ENCODE measurements around the gene GNG3. TPM values are rescaled to one million over a fixed set of nuclear protein-coding genes. Genes with fewer than 3 reads are reported as not detected.

The GNG3 gene
- total and polyA plus RNA-seq, 2 of the 8 experiments (the other 6 are each of a cell fraction or from before 2014, with no cell fraction given), result 4.9 to 12.1 TPM

GRCh38 chr11:62669420-62670161 lies 37.9 kb upstream of the GNG3 start:
- Histone ChIP-seq H3K56ac (replicated peaks; ENCODE audit: insufficient read length, low read depth, low read length) (no peak overlapping the region), H3K79me2 (ENCODE audit: control insufficient read depth in 1 of 2, insufficient read depth in 2 of 2, low read length in 2 of 2) (peaks cover 7 to 30% of the 10 kb centered on the region in 2 experiments; a peak in 3 of 4 replicates), H4K91ac (replicated peaks; ENCODE audit: insufficient read length, low read length) (no peak overlapping the region), H3K4me2 (ENCODE audit: insufficient read depth in 1 of 2, low read depth in 2 of 2, low read length in 2 of 2) (no peak overlapping the region; a peak in 1 of 4 replicates), H3K36me3 (ENCODE audit: control insufficient read depth in 2 of 4, insufficient read depth in 4 of 4, low read length in 3 of 4) (peaks cover 2 to 28% (median 9%) of the 10 kb centered on the region in 4 experiments; a peak in 4 of 8 replicates), H3K4me3 (ENCODE audit: extremely low read depth in 1 of 4, insufficient read depth in 2 of 4, low read depth in 3 of 4, low read length in 4 of 4) (no peak overlapping the region), H2BK120ac (replicated peaks; ENCODE audit: low read depth, low read length) (no peak overlapping the region), H3K27ac (ENCODE audit: low read depth, low read length) (no peak overlapping the region), H3K18ac (ENCODE audit: extremely low read depth, low read length) (peak overlapping the region; percentile 38; the same call in 1 of the 2 replicates), H2BK5ac (ENCODE audit: low read depth, low read length) (0 out of 2 replicates have a peak overlapping the region, but pooled peaks have one; percentile 1), H4K5ac (ENCODE audit: insufficient read length, low read depth, low read length) (no peak overlapping the region), H3K23ac (ENCODE audit: insufficient read length) (no peak overlapping the region), H3K79me1 (ENCODE audit: low read depth, low read length) (peaks cover 12% of the 10 kb centered on the region), H4K20me1 (replicated peaks in 1 of 2; ENCODE audit: control insufficient read depth in 1 of 2, insufficient read depth in 2 of 2, low read length in 2 of 2) (peaks cover 3 to 6% of the 10 kb centered on the region in 2 experiments), H3K14ac (ENCODE audit: insufficient read length) (no peak overlapping the region), H3K4ac (replicated peaks; ENCODE audit: insufficient read length, low read depth, low read length) (no peak overlapping the region), H3K9me3 (ENCODE audit: insufficient read depth in 2 of 2, low read depth in 1 of 2, low read length in 1 of 2) (no peaks in the 10 kb centered on the region), H3K23me2 (ENCODE audit: low read depth, low read length) (peaks cover 23% of the 10 kb centered on the region), H2BK15ac (ENCODE audit: low read length) (no peak overlapping the region), H3K4me1 (replicated peaks in 1 of 4; ENCODE audit: control insufficient read depth in 3 of 4, insufficient read depth in 4 of 4, low read length in 3 of 4) (peaks cover 4 to 14% (median 9%) of the 10 kb centered on the region in 4 experiments), H2AK5ac (ENCODE audit: low read depth, low read length) (no peak overlapping the region), H3K9ac (replicated peaks in 1 of 4; ENCODE audit: extremely low read depth in 1 of 4, low read depth in 3 of 4, low read length in 3 of 4) (no peak overlapping the region), H2BK20ac (ENCODE audit: low read length) (no peak overlapping the region), H2AFZ (ENCODE audit: low read length) (no peak overlapping the region), H2BK12ac (ENCODE audit: low read depth, low read length) (no peak overlapping the region), H3K27me3 (replicated peaks in 1 of 4; ENCODE audit: control insufficient read depth in 3 of 4, extremely low read depth in 1 of 4, insufficient read depth in 3 of 4, low read length in 3 of 4) (no peaks in the 10 kb centered on the region), H4K8ac (ENCODE audit: extremely low read depth, insufficient read depth, low read length) (no peak overlapping the region)
- TF ChIP-seq MAX (IDR thresholded peaks at IDR 0.05) (no peak), POLR2A (IDR thresholded peaks at IDR 0.05; ENCODE audit: control extremely low read depth in 1 of 2, low read depth in 2 of 2, low read length in 2 of 2) (0 out of 3 replicates have a peak, but pooled peaks of 1 of the 2 experiments have one; percentile 38)
- FAIRE-seq (no peak), DNase-seq (ENCODE audit: low read depth in 1 of 2, low spot score in 2 of 2) (no peak)
- 89% methylated on average over 4 of the region's 4 CpGs; no CpG with 5 or more reads in 1 of the 2 experiments for WGBS, 2 experiments (ENCODE audit: extremely low coverage in 1 of 2, insufficient coverage in 1 of 2, insufficient read length in 1 of 2, insufficient replicate concordance in 2 of 2, low coverage in 1 of 2, low lambda C conversion rate in 2 of 2, missing lambda C conversion rate in 1 of 2)
- POLR2A ChIA-PET (ENCODE audit: partially characterized antibody), result interaction anchor here (0.9 to 61.4 kb wide), 13 partner anchors 9 to 171 kb away, joined by 3 to 2041 read pairs (median 6); partner anchors contain the start of genes BSCL2, C11orf98, CSKMT and GANAB
- CTCF ChIA-PET (ENCODE audit: partially characterized antibody), result interaction anchor here (0.6 to 3.1 kb wide), 8 partner anchors 11 to 95 kb away, joined by 3 to 13 read pairs (median 4); partner anchors contain the start of gene TUT1
